HFF-Myc (cell line): ENCODE data around the gene GABBR2.
"Not testable (repeated sequence)": the region's sequence is repeated elsewhere in the genome, so short reads cannot be mapped to it uniquely, and the experiment has no call there.

ENCODE experiments used
- DNase-seq: peaks from one replicate; pipeline ENCODE4 v3.0.0-alpha.2; 2011; ENCODE audit warnings: low read depth; ENCODE audit errors: extremely low read depth
- H3K4me3 ChIP-seq: replicated peaks from 2 replicates; pipeline ENCODE4 v1.5.1; 2011; ENCODE audit warnings: low read depth, mild to moderate bottlenecking, control low read depth, low read length
- TF ChIP-seq, protein P1 (sequence below): IDR thresholded peaks from 2 replicates; pipeline ENCODE4 v1.5.1; 2012; ENCODE audit warnings: mild to moderate bottlenecking, low read depth, low read length, control low read depth; ENCODE audit errors: missing control alignments

Gene GABBR2

DNA sequence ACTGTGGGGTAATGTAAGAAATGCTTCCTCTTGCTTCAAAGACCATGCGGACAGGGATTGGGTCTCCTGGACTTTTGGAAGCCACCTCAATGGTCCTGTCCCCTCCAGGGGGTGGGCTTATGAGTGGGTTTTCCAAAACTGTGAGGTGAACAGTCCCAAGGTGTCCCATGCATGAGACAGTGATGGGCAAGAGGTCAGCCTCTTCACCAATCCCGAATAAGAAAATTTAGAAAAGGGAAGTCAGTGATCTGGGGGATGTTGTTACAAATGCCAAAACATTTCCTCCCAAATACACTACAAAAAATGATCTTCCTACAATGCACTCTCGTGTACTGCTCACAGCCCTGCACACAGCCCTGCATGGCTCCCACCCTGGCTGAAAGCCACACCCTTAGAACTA, 237.6 kb downstream of the GABBR2 start:
- TF ChIP-seq, protein P1, sequence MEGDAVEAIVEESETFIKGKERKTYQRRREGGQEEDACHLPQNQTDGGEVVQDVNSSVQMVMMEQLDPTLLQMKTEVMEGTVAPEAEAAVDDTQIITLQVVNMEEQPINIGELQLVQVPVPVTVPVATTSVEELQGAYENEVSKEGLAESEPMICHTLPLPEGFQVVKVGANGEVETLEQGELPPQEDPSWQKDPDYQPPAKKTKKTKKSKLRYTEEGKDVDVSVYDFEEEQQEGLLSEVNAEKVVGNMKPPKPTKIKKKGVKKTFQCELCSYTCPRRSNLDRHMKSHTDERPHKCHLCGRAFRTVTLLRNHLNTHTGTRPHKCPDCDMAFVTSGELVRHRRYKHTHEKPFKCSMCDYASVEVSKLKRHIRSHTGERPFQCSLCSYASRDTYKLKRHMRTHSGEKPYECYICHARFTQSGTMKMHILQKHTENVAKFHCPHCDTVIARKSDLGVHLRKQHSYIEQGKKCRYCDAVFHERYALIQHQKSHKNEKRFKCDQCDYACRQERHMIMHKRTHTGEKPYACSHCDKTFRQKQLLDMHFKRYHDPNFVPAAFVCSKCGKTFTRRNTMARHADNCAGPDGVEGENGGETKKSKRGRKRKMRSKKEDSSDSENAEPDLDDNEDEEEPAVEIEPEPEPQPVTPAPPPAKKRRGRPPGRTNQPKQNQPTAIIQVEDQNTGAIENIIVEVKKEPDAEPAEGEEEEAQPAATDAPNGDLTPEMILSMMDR, result no peak
- H3K4me3 ChIP-seq, result no peak overlapping the region
- DNase-seq, result no peak

DNA sequence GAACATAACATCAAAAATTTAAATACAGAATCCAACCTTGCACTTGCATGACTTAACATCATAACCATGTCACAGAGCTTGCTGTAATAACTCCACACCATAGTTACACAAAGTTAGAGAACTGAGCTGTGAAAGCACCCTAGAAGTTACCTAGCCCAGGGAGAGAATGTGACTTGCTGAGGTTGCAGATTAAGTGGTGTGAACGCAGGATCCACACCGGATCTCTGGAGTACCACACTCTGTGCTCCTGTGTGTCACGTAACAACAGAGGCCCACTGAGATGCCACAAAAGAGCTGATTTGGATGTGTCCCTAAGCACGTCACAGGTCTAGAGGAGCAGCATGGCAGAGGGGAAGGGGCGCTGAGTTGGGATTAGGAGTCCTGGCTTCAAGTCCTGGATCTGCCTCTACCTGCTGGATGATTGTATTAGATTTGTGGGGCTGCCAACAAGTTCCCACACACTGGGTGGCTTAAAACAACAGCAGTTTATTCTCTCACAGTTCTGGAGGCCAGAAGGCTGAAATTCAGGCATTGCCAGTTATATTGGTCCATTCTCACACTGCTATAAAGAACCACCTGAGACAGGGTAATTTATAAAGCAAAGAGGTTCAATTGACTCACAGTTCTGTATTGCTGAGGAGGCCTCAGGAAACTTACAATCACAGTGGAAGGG, 240.0 kb downstream of the GABBR2 start:
- DNase-seq, result no peak
- TF ChIP-seq, protein P1, result no peak

DNA sequence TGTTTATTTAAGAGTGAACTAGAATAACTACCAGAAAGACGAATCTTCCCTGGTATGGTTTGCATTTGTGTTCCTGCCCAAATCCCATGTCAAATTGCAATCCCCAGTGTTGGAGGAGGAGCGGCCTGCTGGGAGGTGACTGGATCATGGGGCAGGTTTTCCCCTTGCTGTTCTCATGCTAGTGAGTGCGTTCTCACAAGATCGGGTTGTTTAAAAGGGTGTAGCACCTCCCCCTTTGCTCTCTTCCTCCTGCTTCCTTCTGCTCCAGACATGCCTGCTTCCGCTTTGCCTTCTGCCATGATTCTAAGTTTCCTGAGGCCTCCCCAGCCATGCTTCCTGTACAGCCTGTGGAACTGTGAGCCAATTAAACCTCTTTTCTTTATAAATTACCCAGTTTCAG, 242.9 kb downstream of the GABBR2 start:
- no peak for DNase-seq
- no peak overlapping the region for H3K4me3 ChIP-seq
- TF ChIP-seq, protein P1, result no peak

More for the DNA sequence above, 240.0 kb downstream of the GABBR2 start:
- no peak overlapping the region for H3K4me3 ChIP-seq

DNA sequence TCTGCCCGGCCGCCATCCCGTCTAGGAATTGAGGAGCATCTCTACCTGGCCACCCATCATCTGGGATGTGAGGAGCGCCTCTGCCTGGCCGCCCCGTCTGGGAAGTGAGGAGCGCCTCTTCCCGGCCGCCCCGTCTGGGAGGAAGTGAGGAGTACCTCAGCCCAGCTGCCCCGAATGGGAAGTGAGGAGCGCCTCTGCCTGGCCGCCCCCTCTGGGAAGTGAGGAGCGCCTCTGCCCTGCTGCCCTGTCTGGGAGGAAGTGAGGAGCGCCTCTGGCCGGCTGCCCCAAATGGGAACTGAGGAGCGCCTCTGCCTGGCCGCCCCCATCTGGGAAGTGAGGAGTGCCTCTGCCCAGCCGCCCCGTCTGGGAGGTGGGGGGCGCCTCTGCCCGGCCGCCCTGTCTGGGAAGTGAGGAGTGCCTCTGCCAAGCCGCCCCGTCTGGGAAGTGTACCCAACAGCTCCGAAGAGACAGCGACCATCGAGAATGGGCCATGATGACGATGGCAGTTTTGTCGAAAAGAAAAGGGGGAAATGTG, 244.5 kb downstream of the GABBR2 start:
- H3K4me3 ChIP-seq, DNase-seq: not testable (repeated sequence)

DNA sequence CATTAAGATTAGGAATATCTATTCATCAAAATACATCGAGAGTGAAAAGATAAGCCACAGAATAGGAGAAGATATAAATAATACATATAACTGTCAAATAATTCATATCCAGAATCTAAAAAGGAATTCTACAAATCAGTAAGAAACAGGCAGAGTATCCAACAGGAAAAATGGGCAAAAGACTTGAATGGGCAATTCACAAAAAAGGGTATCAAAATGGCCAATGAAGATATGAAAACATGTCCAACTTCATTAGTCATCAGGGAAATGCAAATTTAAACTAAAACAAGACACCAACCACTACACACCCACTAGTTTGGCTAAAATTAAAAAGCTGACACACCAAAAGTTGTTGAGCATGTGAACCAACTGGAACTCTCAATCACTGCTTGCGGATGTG, 246.4 kb downstream of the GABBR2 start:
- no peak for DNase-seq
- TF ChIP-seq, protein P1, result no peak
- no peak overlapping the region for H3K4me3 ChIP-seq

DNA sequence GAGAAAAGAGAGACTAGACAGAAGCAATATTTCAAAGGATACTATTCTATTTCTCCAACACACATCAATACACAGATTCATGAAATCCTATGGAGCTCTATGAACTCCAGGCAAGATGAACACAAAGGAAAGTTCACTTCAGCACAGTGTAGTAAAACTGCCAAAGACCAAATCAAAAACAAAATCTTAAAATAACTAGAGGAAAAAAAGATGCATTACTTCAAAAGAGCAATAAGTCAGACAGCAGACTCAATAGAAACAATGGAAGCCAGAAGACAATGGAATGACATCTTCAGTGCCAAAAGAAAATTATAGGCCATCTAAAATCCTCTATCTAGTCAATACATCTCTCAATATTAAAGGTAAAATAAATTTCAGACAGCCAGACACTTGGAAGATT, 248.0 kb downstream of the GABBR2 start:
- TF ChIP-seq, protein P1, result no peak
- H3K4me3 ChIP-seq, result no peak overlapping the region
- DNase-seq, result no peak

DNA sequence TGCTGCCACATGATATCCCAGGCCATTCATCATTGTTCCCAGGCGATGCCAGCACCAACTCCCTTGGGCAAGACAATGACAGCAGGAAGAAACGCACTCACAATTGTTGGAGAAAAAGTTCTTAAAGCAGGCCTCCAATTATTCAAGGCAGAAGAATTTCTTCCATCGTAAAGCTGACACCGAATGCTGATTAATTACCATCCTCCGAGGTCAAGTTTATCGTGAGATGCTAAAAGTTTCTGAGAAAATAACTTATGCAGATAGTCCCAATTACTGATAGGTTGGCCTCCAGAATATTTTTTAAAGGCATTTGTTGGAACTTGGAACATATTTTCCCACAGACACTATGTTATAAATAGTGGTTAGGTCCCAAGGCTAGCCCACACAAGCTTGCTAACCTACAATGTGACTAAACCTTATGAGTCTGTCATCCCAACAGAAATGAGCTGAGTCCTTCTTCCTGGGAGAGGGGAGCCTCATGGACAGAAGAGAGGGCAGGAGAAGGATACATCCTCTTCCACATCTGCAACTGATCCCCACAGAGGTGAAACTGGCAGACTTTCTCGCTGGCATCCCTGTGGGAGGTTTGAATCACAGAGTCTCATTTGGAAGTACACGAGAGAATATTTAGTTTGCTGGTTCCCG, 250.9 kb downstream of the GABBR2 start:
- TF ChIP-seq, protein P1, result no peak

More for the DNA sequence above, 250.9 kb downstream of the GABBR2 start:
- no peak overlapping the region for H3K4me3 ChIP-seq
- DNase-seq, result no peak
